Measurements from ENCODE around the gene DNAJC17. TPM values are rescaled to one million over a fixed set of nuclear protein-coding genes. Genes with fewer than 3 reads are reported as not detected.

DNAJC17 gene
- total and polyA plus RNA-seq, 2 of the 13 experiments (the other 11 are each of a cell fraction or from before 2014, with no cell fraction given) = 22.2 to 26.5 TPM

DNA sequence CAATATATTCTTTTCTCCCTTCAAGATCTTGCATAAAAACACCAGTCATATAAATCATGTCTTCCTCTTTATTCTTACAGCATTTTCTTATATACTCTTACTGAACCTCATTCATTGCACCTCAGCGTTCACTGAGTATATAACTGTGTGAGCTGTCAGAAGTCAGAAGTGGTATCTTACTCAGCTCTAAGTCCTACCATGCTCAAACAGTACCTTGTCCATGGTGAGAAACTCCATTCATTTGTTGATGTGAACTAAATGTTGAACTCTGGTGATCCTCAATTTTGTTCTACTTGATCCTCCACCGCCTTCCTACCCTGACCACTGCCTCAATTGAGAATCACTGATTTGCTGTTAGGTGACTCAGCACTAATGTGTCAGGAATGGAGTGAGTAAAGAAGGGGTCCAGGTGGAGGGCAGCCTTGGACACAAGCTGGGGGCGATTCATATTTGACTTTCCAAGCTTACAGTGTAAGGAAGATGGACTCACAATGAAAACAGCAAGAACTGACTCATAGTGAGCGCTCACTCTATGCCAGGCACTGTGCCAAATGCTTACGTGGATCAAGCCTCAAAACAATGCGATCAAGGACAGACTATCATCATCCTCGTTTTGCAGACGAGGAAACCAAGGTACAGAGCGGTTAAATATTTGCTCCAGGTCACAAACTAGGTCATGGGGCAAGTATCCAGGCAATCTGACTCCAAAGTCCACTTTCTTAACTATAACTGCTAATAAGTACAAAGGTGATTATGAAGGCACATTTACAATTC is 13.9 kb downstream of the DNAJC17 start (continued):
- no peak for TF ChIP-seq HINFP (CRISPR knock-in tag; IDR thresholded peaks at IDR 0.05; ENCODE audit: low read depth)
- peak; percentile 71 for TF ChIP-seq CREB1 (IDR thresholded peaks at IDR 0.05)
- peak; percentile 87 for TF ChIP-seq CREB1 (CRISPR knock-in tag; IDR thresholded peaks at IDR 0.05)
- TF ChIP-seq ZNF205 (CRISPR knock-in tag; IDR thresholded peaks at IDR 0.05) = peak; percentile 100
- TF ChIP-seq ARNTL (CRISPR knock-in tag; IDR thresholded peaks at IDR 0.05) = 0 out of 2 replicates have a peak, but pooled peaks have one; percentile 20
- TF ChIP-seq, protein P1, sequence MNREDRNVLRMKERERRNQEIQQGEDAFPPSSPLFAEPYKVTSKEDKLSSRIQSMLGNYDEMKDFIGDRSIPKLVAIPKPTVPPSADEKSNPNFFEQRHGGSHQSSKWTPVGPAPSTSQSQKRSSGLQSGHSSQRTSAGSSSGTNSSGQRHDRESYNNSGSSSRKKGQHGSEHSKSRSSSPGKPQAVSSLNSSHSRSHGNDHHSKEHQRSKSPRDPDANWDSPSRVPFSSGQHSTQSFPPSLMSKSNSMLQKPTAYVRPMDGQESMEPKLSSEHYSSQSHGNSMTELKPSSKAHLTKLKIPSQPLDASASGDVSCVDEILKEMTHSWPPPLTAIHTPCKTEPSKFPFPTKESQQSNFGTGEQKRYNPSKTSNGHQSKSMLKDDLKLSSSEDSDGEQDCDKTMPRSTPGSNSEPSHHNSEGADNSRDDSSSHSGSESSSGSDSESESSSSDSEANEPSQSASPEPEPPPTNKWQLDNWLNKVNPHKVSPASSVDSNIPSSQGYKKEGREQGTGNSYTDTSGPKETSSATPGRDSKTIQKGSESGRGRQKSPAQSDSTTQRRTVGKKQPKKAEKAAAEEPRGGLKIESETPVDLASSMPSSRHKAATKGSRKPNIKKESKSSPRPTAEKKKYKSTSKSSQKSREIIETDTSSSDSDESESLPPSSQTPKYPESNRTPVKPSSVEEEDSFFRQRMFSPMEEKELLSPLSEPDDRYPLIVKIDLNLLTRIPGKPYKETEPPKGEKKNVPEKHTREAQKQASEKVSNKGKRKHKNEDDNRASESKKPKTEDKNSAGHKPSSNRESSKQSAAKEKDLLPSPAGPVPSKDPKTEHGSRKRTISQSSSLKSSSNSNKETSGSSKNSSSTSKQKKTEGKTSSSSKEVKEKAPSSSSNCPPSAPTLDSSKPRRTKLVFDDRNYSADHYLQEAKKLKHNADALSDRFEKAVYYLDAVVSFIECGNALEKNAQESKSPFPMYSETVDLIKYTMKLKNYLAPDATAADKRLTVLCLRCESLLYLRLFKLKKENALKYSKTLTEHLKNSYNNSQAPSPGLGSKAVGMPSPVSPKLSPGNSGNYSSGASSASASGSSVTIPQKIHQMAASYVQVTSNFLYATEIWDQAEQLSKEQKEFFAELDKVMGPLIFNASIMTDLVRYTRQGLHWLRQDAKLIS (CRISPR knock-in tag; IDR thresholded peaks at IDR 0.05) = no peak
- TF ChIP-seq, protein P2, sequence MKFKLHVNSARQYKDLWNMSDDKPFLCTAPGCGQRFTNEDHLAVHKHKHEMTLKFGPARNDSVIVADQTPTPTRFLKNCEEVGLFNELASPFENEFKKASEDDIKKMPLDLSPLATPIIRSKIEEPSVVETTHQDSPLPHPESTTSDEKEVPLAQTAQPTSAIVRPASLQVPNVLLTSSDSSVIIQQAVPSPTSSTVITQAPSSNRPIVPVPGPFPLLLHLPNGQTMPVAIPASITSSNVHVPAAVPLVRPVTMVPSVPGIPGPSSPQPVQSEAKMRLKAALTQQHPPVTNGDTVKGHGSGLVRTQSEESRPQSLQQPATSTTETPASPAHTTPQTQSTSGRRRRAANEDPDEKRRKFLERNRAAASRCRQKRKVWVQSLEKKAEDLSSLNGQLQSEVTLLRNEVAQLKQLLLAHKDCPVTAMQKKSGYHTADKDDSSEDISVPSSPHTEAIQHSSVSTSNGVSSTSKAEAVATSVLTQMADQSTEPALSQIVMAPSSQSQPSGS (CRISPR knock-in tag; IDR thresholded peaks at IDR 0.05) = peak; percentile 75; the same call in 1 of the 2 replicates
- TF ChIP-seq, protein P3, sequence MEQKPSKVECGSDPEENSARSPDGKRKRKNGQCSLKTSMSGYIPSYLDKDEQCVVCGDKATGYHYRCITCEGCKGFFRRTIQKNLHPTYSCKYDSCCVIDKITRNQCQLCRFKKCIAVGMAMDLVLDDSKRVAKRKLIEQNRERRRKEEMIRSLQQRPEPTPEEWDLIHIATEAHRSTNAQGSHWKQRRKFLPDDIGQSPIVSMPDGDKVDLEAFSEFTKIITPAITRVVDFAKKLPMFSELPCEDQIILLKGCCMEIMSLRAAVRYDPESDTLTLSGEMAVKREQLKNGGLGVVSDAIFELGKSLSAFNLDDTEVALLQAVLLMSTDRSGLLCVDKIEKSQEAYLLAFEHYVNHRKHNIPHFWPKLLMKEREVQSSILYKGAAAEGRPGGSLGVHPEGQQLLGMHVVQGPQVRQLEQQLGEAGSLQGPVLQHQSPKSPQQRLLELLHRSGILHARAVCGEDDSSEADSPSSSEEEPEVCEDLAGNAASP (CRISPR knock-in tag; IDR thresholded peaks at IDR 0.05; ENCODE audit: borderline replicate concordance) = peak; percentile 42; the same call in 1 of the 2 replicates
- TF ChIP-seq HMGXB4 (CRISPR knock-in tag; IDR thresholded peaks at IDR 0.05; ENCODE audit: borderline replicate concordance in 1 of 2, low read depth in 1 of 2) = 0 out of 4 replicates have a peak, but pooled peaks of 1 of the 2 experiments have one; percentile 31
- TF ChIP-seq ZNF441 (CRISPR knock-in tag; IDR thresholded peaks at IDR 0.05; ENCODE audit: borderline replicate concordance) = peak; percentile 33; the same call in 1 of the 2 replicates
- peak; percentile 76 for TF ChIP-seq KDM6A (CRISPR knock-in tag; IDR thresholded peaks at IDR 0.05; ENCODE audit: low read depth)
- TF ChIP-seq ZNF264 (CRISPR knock-in tag; IDR thresholded peaks at IDR 0.05) = 0 out of 2 replicates have a peak, but pooled peaks have one; percentile 58
- peak; percentile 49; the same call in 1 of the 2 replicates for TF ChIP-seq SPEN (CRISPR knock-in tag; IDR thresholded peaks at IDR 0.05; ENCODE audit: low read depth)
- no peak for TF ChIP-seq FOXJ3 (CRISPR knock-in tag; IDR thresholded peaks at IDR 0.05; ENCODE audit: borderline replicate concordance)
- TF ChIP-seq FOXC1 (CRISPR knock-in tag; IDR thresholded peaks at IDR 0.05; ENCODE audit: borderline replicate concordance) = no peak
- no peak for TF ChIP-seq ZNF503 (CRISPR knock-in tag; IDR thresholded peaks at IDR 0.05)

Measured in HepG2 (cell line).